Pons (tissue), 1 donor: ENCODE data around the gene KTN1.

Experiments used
- DNase-seq: peaks from one replicate; pipeline ENCODE4 v3.0.0-alpha.2; 2016; ENCODE audit warnings: low spot score

KTN1 gene

GRCh38 chr14:55605793-55606192 is 25.8 kb downstream of the KTN1 start:
- DNase-seq, result no peak

GRCh38 chr14:55607386-55607785 is 27.4 kb downstream of the KTN1 start:
- DNase-seq, result no peak

GRCh38 chr14:55609681-55610080 is 29.7 kb downstream of the KTN1 start:
- DNase-seq, result no peak

- DNase-seq, result no peak
Measured at GRCh38 chr14:55610713-55611370, 30.8 kb downstream of the KTN1 start.

GRCh38 chr14:55611859-55612258 is 31.9 kb downstream of the KTN1 start:
- no peak for DNase-seq

GRCh38 chr14:55614304-55614703 is 34.3 kb downstream of the KTN1 start:
- no peak for DNase-seq

GRCh38 chr14:55620277-55620676 is 40.3 kb downstream of the KTN1 start:
- no peak for DNase-seq

GRCh38 chr14:55620981-55621380 is 41.0 kb downstream of the KTN1 start:
- DNase-seq, result no peak

GRCh38 chr14:55621391-55621790 is 41.4 kb downstream of the KTN1 start:
- no peak for DNase-seq

GRCh38 chr14:55624913-55625312 is 44.9 kb downstream of the KTN1 start:
- no peak for DNase-seq

GRCh38 chr14:55625481-55625880 is 45.5 kb downstream of the KTN1 start:
- DNase-seq, result no peak

- DNase-seq, result no peak
Measured at GRCh38 chr14:55626131-55626530, 46.1 kb downstream of the KTN1 start.

- DNase-seq, result no peak
Measured at GRCh38 chr14:55628426-55628825, 48.4 kb downstream of the KTN1 start.

- no peak for DNase-seq
Measured at GRCh38 chr14:55638665-55639064, 58.7 kb downstream of the KTN1 start.

- no peak for DNase-seq
Measured at GRCh38 chr14:55641290-55641689, 61.3 kb downstream of the KTN1 start.

- no peak for DNase-seq
Measured at GRCh38 chr14:55641954-55642353, 61.9 kb downstream of the KTN1 start.

GRCh38 chr14:55645145-55645544 is 65.1 kb downstream of the KTN1 start:
- DNase-seq, result no peak

GRCh38 chr14:55645845-55646832 is 66.1 kb downstream of the KTN1 start:
- no peak for DNase-seq

GRCh38 chr14:55650992-55651391 is 71.0 kb downstream of the KTN1 start:
- DNase-seq, result no peak

GRCh38 chr14:55654243-55654642 is 74.2 kb downstream of the KTN1 start:
- DNase-seq, result no peak

GRCh38 chr14:55661029-55661428 is 81.0 kb downstream of the KTN1 start:
- no peak for DNase-seq

- DNase-seq, result no peak
Measured at GRCh38 chr14:55662752-55663151, 82.7 kb downstream of the KTN1 start.

GRCh38 chr14:55665067-55665675 is 85.2 kb downstream of the KTN1 start:
- no peak for DNase-seq
